ENCODE measurements around the gene EXOC3. TPM values are rescaled to one million over a fixed set of nuclear protein-coding genes. Genes with fewer than 3 reads are reported as not detected.

The EXOC3 gene
- total RNA-seq, 1 donor from 2014 or later: 59.5 TPM

DNA sequence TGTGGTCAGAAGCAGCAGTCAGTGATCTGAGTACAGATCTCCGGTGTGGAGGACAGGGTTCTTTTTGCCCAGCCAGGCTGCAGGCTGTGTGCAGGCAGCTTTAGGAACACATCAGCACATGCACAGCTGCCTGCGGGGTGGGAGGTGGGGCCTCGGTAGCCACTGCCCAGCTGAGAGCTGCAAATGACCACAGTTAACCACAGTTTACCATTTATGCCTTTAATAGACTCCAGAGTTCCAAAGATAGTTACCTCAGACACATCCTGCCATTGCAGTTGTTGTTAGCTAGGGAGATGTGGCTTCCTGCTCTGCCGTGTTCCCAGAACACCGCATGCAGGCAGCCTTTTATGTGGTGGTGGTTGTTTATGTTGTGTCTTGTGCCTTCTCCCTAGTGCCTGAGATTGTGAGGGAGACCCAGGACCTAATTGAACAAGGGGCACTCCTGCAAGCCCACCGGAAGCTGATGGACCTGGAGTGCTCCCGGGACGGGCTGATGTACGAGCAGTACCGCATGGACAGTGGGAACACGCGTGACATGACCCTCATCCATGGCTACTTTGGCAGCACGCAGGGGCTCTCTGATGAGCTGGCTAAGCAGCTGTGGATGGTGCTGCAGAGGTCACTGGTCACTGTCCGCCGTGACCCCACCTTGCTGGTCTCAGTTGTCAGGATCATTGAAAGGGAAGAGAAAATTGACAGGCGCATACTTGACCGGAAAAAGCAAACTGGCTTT is 10.2 kb downstream of the EXOC3 start:
- H3K36me3 ChIP-seq: peaks cover 89% of the 10 kb centered on the region
- H3K27me3 ChIP-seq: no peaks in the 10 kb centered on the region
- TF ChIP-seq, protein P1, sequence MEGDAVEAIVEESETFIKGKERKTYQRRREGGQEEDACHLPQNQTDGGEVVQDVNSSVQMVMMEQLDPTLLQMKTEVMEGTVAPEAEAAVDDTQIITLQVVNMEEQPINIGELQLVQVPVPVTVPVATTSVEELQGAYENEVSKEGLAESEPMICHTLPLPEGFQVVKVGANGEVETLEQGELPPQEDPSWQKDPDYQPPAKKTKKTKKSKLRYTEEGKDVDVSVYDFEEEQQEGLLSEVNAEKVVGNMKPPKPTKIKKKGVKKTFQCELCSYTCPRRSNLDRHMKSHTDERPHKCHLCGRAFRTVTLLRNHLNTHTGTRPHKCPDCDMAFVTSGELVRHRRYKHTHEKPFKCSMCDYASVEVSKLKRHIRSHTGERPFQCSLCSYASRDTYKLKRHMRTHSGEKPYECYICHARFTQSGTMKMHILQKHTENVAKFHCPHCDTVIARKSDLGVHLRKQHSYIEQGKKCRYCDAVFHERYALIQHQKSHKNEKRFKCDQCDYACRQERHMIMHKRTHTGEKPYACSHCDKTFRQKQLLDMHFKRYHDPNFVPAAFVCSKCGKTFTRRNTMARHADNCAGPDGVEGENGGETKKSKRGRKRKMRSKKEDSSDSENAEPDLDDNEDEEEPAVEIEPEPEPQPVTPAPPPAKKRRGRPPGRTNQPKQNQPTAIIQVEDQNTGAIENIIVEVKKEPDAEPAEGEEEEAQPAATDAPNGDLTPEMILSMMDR (IDR thresholded peaks at IDR 0.05): no peak
- ATAC-seq (no peak), DNase-seq (peak; percentile 40)
- intact Hi-C loops (cut with DNase I): no loop called here
- H3K4me3 ChIP-seq: no peak overlapping the region
- H3K4me1 ChIP-seq: no peaks in the 10 kb centered on the region
- H3K9me3 ChIP-seq: peaks cover 8% of the 10 kb centered on the region
- H3K27ac ChIP-seq: no peak overlapping the region

DNA sequence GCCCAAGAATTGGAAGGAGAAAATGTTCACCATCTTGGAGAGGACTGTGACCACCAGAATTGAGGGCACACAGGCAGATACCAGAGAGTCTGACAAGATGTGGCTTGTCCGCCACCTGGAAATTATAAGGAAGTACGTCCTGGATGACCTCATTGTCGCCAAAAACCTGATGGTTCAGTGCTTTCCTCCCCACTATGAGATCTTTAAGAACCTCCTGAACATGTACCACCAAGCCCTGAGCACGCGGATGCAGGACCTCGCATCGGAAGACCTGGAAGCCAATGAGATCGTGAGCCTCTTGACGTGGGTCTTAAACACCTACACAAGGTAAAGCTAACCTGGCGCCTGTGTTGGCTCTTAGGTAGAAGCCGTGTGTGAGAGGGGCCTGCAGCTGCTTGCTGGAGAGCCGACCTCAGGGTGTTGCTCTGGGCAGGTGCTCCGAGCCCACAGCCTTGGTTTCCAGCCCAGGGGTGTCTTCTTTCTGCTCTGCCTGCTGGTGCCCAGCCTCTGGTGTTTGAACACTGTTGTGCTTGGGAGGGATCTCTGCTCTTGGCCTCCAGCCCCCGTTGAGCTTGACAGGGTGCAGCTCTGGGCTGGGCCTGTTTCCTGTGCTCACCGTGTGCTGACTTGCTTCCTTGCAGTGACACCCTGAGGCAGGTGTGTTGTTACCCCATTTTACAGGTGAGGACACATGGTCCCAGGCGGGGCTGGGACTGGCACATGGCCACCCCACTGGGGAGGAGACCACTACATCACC is 10.9 kb downstream of the EXOC3 start:
- intact Hi-C loops (cut with DNase I): no loop called here
- peaks cover 88% of the 10 kb centered on the region for H3K36me3 ChIP-seq
- no peak overlapping the region for H3K27ac ChIP-seq
- peaks cover 8% of the 10 kb centered on the region for H3K9me3 ChIP-seq
- TF ChIP-seq, protein P1 (IDR thresholded peaks at IDR 0.05): no peak
- ATAC-seq (peak; percentile 14), DNase-seq (peak; percentile 53)
- H3K4me3 ChIP-seq: no peak overlapping the region
- no peaks in the 10 kb centered on the region for H3K4me1 ChIP-seq
- H3K27me3 ChIP-seq: no peaks in the 10 kb centered on the region

DNA sequence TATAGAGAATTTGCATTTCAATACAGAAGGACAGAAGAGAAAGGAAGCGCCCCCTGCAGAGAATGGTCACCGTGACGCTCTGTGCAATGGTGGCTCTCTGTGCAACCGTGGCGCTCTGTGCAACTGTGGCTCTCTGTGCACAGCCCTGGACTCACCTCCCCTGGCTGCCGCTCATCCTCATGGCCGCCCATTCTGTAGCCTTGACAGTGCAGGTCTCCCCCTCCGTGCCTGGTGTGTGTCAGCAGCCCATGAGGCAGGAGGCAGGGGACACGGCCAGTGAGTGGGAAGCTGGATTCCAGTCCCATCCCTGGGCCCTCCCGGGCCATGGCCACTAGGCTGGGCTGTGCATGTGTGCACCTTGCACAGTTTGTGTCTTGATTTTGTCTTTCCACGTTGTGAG is 12.0 kb downstream of the EXOC3 start:
- no peak for ATAC-seq
- H3K36me3 ChIP-seq: peaks cover 88% of the 10 kb centered on the region
- H3K4me1 ChIP-seq: no peaks in the 10 kb centered on the region
- intact Hi-C loops (cut with DNase I): no loop called here
- peak; percentile 48 for DNase-seq
- H3K27me3 ChIP-seq: no peaks in the 10 kb centered on the region
- no peak overlapping the region for H3K27ac ChIP-seq
- TF ChIP-seq, protein P1 (IDR thresholded peaks at IDR 0.05): no peak
- peaks cover 8% of the 10 kb centered on the region for H3K9me3 ChIP-seq
- H3K4me3 ChIP-seq: no peak overlapping the region

- intact Hi-C loops (cut with DNase I): no loop called here
- no peaks in the 10 kb centered on the region for H3K4me1 ChIP-seq
- H3K4me3 ChIP-seq: no peak overlapping the region
- H3K9me3 ChIP-seq: peaks cover 8% of the 10 kb centered on the region
- peaks cover 87% of the 10 kb centered on the region for H3K36me3 ChIP-seq
- ATAC-seq (no peak), DNase-seq (no peak)
- H3K27ac ChIP-seq: no peak overlapping the region
- no peaks in the 10 kb centered on the region for H3K27me3 ChIP-seq
- TF ChIP-seq, protein P1 (IDR thresholded peaks at IDR 0.05): no peak
Measured at GRCh38 chr5:455806-456205, 12.8 kb downstream of the EXOC3 start.

DNA sequence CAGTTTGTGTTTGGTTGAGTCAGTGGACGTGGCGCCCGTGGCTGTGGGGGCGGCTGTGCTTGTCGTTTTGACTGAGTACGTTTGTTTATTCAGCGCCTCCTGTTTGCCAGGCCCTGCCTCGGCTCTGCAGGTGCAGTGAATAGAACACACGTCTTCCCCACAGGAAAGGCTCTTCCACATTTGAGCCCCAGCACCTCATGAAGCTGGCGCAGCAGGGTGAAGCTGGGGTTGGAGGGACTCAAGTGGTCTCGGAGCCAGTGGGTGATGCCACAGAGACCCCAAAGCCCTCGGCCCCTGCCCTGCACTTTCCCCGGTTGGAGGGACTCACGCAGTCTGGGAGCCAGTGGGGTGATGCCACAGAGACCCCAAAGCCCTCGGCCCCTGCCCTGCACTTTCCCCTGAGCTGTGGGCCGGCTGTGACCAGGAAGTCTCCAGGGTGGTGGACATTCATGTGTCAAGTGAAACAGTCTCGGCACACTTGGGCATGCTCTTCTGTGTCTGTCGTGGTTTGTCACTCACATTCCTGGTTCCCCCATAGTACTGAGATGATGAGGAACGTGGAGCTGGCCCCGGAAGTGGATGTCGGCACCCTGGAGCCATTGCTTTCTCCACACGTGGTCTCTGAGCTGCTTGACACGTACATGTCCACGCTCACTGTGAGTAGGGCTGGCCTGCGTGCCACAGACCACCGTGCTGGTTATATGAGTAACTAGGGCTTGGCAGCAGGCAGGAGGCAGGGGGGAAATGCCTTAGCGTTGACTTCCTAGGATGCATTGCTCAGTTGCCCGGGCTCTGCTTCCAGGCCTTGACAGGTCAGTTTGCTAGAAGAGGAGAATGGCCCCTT is 13.6 kb downstream of the EXOC3 start:
- peak; percentile 41 for DNase-seq
- no peaks in the 10 kb centered on the region for H3K27me3 ChIP-seq
- TF ChIP-seq, protein P1 (IDR thresholded peaks at IDR 0.05): no peak
- H3K36me3 ChIP-seq: peaks cover 87% of the 10 kb centered on the region
- H3K4me3 ChIP-seq: no peak overlapping the region
- H3K4me1 ChIP-seq: no peaks in the 10 kb centered on the region
- no peak overlapping the region for H3K27ac ChIP-seq
- H3K9me3 ChIP-seq: peaks cover 8% of the 10 kb centered on the region
- intact Hi-C loops (cut with DNase I): no loop called here
- no peak for ATAC-seq

Measured in upper lobe of right lung (tissue), 1 donor.